Fibroblast of mammary gland (primary cell): ENCODE measurements around the gene CAPN3.

Source experiments
- DNase-seq: peaks from one replicate; pipeline ENCODE4 v3.0.0-alpha.2; 2010; ENCODE audit warnings: low read depth
- H3K4me3 ChIP-seq: 2 replicates; pipeline ENCODE4 v1.5.1; 2011; ENCODE audit warnings: low read depth, mild to moderate bottlenecking, low read length, moderate library complexity; ENCODE audit not compliant: control insufficient read depth
- CTCF ChIP-seq: conservative IDR thresholded peaks from 2 replicates; pipeline ENCODE4 v1.5.1; 2011; ENCODE audit warnings: low read depth, low read length, inconsistent platforms; ENCODE audit not compliant: control insufficient read depth, insufficient read depth

The CAPN3 gene

GRCh38 chr15:42401544-42402454 lies 42.5 kb downstream of the CAPN3 start:
- DNase-seq, result no peak
- no peak for TF ChIP-seq CTCF
- H3K4me3 ChIP-seq, result no peak overlapping the region

- TF ChIP-seq CTCF, result no peak
- H3K4me3 ChIP-seq, result no peak overlapping the region
- DNase-seq, result no peak
Measured at GRCh38 chr15:42402455-42403205, 43.3 kb downstream of the CAPN3 start.

GRCh38 chr15:42403389-42403788 lies 44.1 kb downstream of the CAPN3 start:
- no peak overlapping the region for H3K4me3 ChIP-seq
- TF ChIP-seq CTCF, result no peak
- DNase-seq, result no peak

- H3K4me3 ChIP-seq, result no peak overlapping the region
- no peak for DNase-seq
- TF ChIP-seq CTCF, result no peak
Measured at GRCh38 chr15:42404461-42405235, 45.3 kb downstream of the CAPN3 start.

GRCh38 chr15:42405863-42406482 lies 46.7 kb downstream of the CAPN3 start:
- no peak for TF ChIP-seq CTCF
- DNase-seq, result peak; percentile 12
- H3K4me3 ChIP-seq, result no peak overlapping the region

- no peak overlapping the region for H3K4me3 ChIP-seq
- DNase-seq, result no peak
- TF ChIP-seq CTCF, result no peak
Measured at GRCh38 chr15:42408178-42408577, 48.9 kb downstream of the CAPN3 start.
